Activated T-helper 17 cell treated with anti-CD3 and anti-CD28 coated beads, Interleukin-2, amount 50 U/mL, for 72 hours (primary cell): Measurements from ENCODE around the gene URAD. TPM values are rescaled to one million over a fixed set of nuclear protein-coding genes. Genes with fewer than 3 reads are reported as not detected.
A peak's percentile ranks its signal among the peaks of the same experiment; 100 is the strongest.

ENCODE experiments used
- ATAC-seq: fragments of 150-1000 bp; cut with Tn5 transposase; replicated peaks from 2 replicates; pipeline ENCODE4 v1.10.0; 2021; ENCODE audit warnings: mild to moderate bottlenecking, moderate library complexity
- H3K27ac Mint-ChIP-seq: one replicate; pipeline ENCODE4 v1.8.0; 2022; ENCODE audit warnings: mixed read lengths
- H3K27me3 Mint-ChIP-seq: one replicate; pipeline ENCODE4 v1.8.0; 2022; ENCODE audit warnings: mixed read lengths
- H3K36me3 Mint-ChIP-seq: one replicate; pipeline ENCODE4 v1.8.0; 2022; ENCODE audit warnings: low read depth, mild to moderate bottlenecking, mixed read lengths
- H3K4me1 Mint-ChIP-seq: one replicate; pipeline ENCODE4 v1.8.0; 2022; ENCODE audit warnings: mixed read lengths
- H3K4me3 Mint-ChIP-seq: one replicate; pipeline ENCODE4 v1.8.0; 2022; ENCODE audit warnings: mild to moderate bottlenecking, mixed read lengths
- H3K9me3 Mint-ChIP-seq: one replicate; pipeline ENCODE4 v1.8.0; 2022; ENCODE audit warnings: mixed read lengths
- total RNA-seq, 2 donors: library from RNA; stranded (reverse); gene quantifications; one replicate each; pipeline ENCODE4 v1.2.3, GENCODE V29; 2022

URAD gene
- total RNA-seq, 2 donors from 2014 or later = not detected

GRCh38 chr13:27979001-27979643, 9.4 kb downstream of the URAD start:
- Mint-ChIP-seq H3K27ac (no peak overlapping the region), H3K36me3 (no peaks in the 10 kb centered on the region), H3K27me3 (peaks cover 78% of the 10 kb centered on the region), H3K4me1 (no peaks in the 10 kb centered on the region), H3K4me3 (peak overlapping the region; percentile 37), H3K9me3 (no peaks in the 10 kb centered on the region)
- no peak for ATAC-seq

GRCh38 chr13:27978301-27978968, 10.1 kb downstream of the URAD start:
- Mint-ChIP-seq H3K4me1 (no peaks in the 10 kb centered on the region), H3K4me3 (peak overlapping the region; percentile 37), H3K27ac (no peak overlapping the region), H3K27me3 (peaks cover 80% of the 10 kb centered on the region), H3K9me3 (no peaks in the 10 kb centered on the region), H3K36me3 (no peaks in the 10 kb centered on the region)
- ATAC-seq = no peak

- no peak for ATAC-seq
- H3K4me1 Mint-ChIP-seq = no peaks in the 10 kb centered on the region
- peaks cover 79% of the 10 kb centered on the region for H3K27me3 Mint-ChIP-seq
- H3K9me3 Mint-ChIP-seq = no peaks in the 10 kb centered on the region
- no peaks in the 10 kb centered on the region for H3K36me3 Mint-ChIP-seq
- H3K4me3 Mint-ChIP-seq = no peak overlapping the region
- no peak overlapping the region for H3K27ac Mint-ChIP-seq
These were observed 10.8 kb downstream of the URAD start for GRCh38 chr13:27977476-27978300.

- H3K4me3 Mint-ChIP-seq = no peak overlapping the region
- no peak overlapping the region for H3K27ac Mint-ChIP-seq
- no peaks in the 10 kb centered on the region for H3K36me3 Mint-ChIP-seq
- no peaks in the 10 kb centered on the region for H3K4me1 Mint-ChIP-seq
- H3K27me3 Mint-ChIP-seq = peaks cover 68% of the 10 kb centered on the region
- ATAC-seq = no peak
- no peaks in the 10 kb centered on the region for H3K9me3 Mint-ChIP-seq
These were observed 12.0 kb downstream of the URAD start for GRCh38 chr13:27976362-27977091.

GRCh38 chr13:27975564-27976361, 12.7 kb downstream of the URAD start:
- no peak overlapping the region for H3K27ac Mint-ChIP-seq

GRCh38 chr13:27973961-27974662, 14.4 kb downstream of the URAD start:
- Mint-ChIP-seq H3K9me3 (no peaks in the 10 kb centered on the region), H3K36me3 (no peaks in the 10 kb centered on the region), H3K27ac (no peak overlapping the region), H3K27me3 (peaks cover 69% of the 10 kb centered on the region), H3K4me3 (no peak overlapping the region), H3K4me1 (peaks cover 5% of the 10 kb centered on the region)
- ATAC-seq = no peak

More at GRCh38 chr13:27975564-27976361, 12.7 kb downstream of the URAD start:
- Mint-ChIP-seq H3K4me3 (no peak overlapping the region), H3K27me3 (peaks cover 68% of the 10 kb centered on the region), H3K36me3 (no peaks in the 10 kb centered on the region), H3K9me3 (no peaks in the 10 kb centered on the region), H3K4me1 (no peaks in the 10 kb centered on the region)
- no peak for ATAC-seq

GRCh38 chr13:27973291-27973690, 15.2 kb downstream of the URAD start:
- H3K36me3 Mint-ChIP-seq = no peaks in the 10 kb centered on the region
- H3K4me3 Mint-ChIP-seq = no peak overlapping the region
- no peak overlapping the region for H3K27ac Mint-ChIP-seq
- peaks cover 6% of the 10 kb centered on the region for H3K4me1 Mint-ChIP-seq
- ATAC-seq = no peak
- H3K9me3 Mint-ChIP-seq = no peaks in the 10 kb centered on the region
- peaks cover 63% of the 10 kb centered on the region for H3K27me3 Mint-ChIP-seq

GRCh38 chr13:27972478-27972820, 16.0 kb downstream of the URAD start:
- peaks cover 5% of the 10 kb centered on the region for H3K36me3 Mint-ChIP-seq
- H3K9me3 Mint-ChIP-seq = no peaks in the 10 kb centered on the region
- peaks cover 6% of the 10 kb centered on the region for H3K4me1 Mint-ChIP-seq
- no peak overlapping the region for H3K4me3 Mint-ChIP-seq
- no peak overlapping the region for H3K27ac Mint-ChIP-seq
- no peak for ATAC-seq
- peaks cover 66% of the 10 kb centered on the region for H3K27me3 Mint-ChIP-seq

GRCh38 chr13:27971776-27972477, 16.6 kb downstream of the URAD start:
- Mint-ChIP-seq H3K27me3 (peaks cover 63% of the 10 kb centered on the region), H3K27ac (no peak overlapping the region), H3K36me3 (peaks cover 5% of the 10 kb centered on the region), H3K4me1 (peaks cover 6% of the 10 kb centered on the region), H3K4me3 (no peak overlapping the region), H3K9me3 (no peaks in the 10 kb centered on the region)
- ATAC-seq = no peak

GRCh38 chr13:27971236-27971645, 17.3 kb downstream of the URAD start:
- H3K9me3 Mint-ChIP-seq = no peaks in the 10 kb centered on the region
- peaks cover 5% of the 10 kb centered on the region for H3K36me3 Mint-ChIP-seq
- no peak overlapping the region for H3K27ac Mint-ChIP-seq
- H3K4me3 Mint-ChIP-seq = no peak overlapping the region
- ATAC-seq = no peak
- H3K27me3 Mint-ChIP-seq = peaks cover 62% of the 10 kb centered on the region
- H3K4me1 Mint-ChIP-seq = peaks cover 6% of the 10 kb centered on the region

GRCh38 chr13:27970382-27971235, 17.9 kb downstream of the URAD start:
- Mint-ChIP-seq H3K27ac (no peak overlapping the region), H3K36me3 (peaks cover 5% of the 10 kb centered on the region), H3K9me3 (no peaks in the 10 kb centered on the region), H3K27me3 (peaks cover 63% of the 10 kb centered on the region), H3K4me3 (no peak overlapping the region), H3K4me1 (peaks cover 6% of the 10 kb centered on the region)
- ATAC-seq = no peak

- Mint-ChIP-seq H3K9me3 (no peaks in the 10 kb centered on the region), H3K27ac (no peak overlapping the region)
- no peak for ATAC-seq
These were observed 18.6 kb downstream of the URAD start for GRCh38 chr13:27969866-27970229.

More at GRCh38 chr13:27969866-27970229, 18.6 kb downstream of the URAD start:
- Mint-ChIP-seq H3K36me3 (peaks cover 5% of the 10 kb centered on the region), H3K4me1 (peaks cover 6% of the 10 kb centered on the region), H3K27me3 (peaks cover 62% of the 10 kb centered on the region), H3K4me3 (peak overlapping the region; percentile 44)
